ENCODE results near the gene TLE5. TPM values are rescaled to one million over a fixed set of nuclear protein-coding genes. Genes with fewer than 3 reads are reported as not detected.

TLE5 gene
- total RNA-seq, 2 experiments from 2014 or later = 722 to 793 TPM

DNA sequence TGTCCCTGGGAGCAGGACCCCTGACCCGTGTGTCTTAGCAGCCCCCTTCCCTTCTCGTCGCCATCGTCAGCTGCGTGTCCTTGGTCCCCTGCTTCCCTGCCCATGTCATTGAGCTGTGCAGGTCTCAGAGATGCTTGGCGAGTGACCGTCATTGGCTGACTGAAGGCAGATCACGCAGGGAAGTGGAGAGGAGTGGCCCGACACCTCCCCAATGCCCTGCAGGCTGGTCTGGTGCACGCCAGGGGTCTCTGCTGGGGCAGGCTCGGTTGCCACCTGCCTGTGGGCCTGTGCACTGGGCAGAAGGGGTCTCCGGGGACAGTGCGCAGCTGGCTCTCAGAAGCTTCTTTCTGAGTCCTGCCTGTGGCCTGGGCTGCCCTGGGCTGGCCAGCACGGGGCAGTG, 38.0 kb upstream of the TLE5 start:
- no peak overlapping the region for H3K4me3 ChIP-seq (ENCODE audit: low read length)
- H3K27me3 ChIP-seq (ENCODE audit: control insufficient read depth in 1 of 2, insufficient read depth in 2 of 2, low read length in 2 of 2) = peaks cover 3 to 32% of the 10 kb centered on the region in 2 experiments
- Mint-ChIP-seq H3K4me1 (ENCODE audit: low read depth) (peaks cover 36% of the 10 kb centered on the region), H3K27ac (no peak overlapping the region), H3K36me3 (ENCODE audit: low read depth) (no peaks in the 10 kb centered on the region), H3K9me3 (no peaks in the 10 kb centered on the region), H3K4me3 (no peak overlapping the region), H3K27me3 (peaks cover 18% of the 10 kb centered on the region)
- no peaks in the 10 kb centered on the region for H3K9me3 ChIP-seq (ENCODE audit: control insufficient read depth in 1 of 2, insufficient read depth in 1 of 2, low read length in 2 of 2)
- ChIA-PET CTCF (interaction anchor here (1.0 kb wide), 1 partner anchor 8 kb away, joined by 3 read pairs; no protein-coding TSS in a partner anchor), POLR2A (no interaction called here)
- H3K27ac ChIP-seq (ENCODE audit: low read depth in 1 of 2, low read length in 2 of 2) = no peak overlapping the region
- TF ChIP-seq, protein P1, sequence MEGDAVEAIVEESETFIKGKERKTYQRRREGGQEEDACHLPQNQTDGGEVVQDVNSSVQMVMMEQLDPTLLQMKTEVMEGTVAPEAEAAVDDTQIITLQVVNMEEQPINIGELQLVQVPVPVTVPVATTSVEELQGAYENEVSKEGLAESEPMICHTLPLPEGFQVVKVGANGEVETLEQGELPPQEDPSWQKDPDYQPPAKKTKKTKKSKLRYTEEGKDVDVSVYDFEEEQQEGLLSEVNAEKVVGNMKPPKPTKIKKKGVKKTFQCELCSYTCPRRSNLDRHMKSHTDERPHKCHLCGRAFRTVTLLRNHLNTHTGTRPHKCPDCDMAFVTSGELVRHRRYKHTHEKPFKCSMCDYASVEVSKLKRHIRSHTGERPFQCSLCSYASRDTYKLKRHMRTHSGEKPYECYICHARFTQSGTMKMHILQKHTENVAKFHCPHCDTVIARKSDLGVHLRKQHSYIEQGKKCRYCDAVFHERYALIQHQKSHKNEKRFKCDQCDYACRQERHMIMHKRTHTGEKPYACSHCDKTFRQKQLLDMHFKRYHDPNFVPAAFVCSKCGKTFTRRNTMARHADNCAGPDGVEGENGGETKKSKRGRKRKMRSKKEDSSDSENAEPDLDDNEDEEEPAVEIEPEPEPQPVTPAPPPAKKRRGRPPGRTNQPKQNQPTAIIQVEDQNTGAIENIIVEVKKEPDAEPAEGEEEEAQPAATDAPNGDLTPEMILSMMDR (IDR thresholded peaks at IDR 0.05) = no peak
- H3K36me3 ChIP-seq (ENCODE audit: insufficient read depth, low read length) = no peaks in the 10 kb centered on the region
- ATAC-seq (ENCODE audit: poor library complexity) = no peak
- intact Hi-C loops (cut with DNase I, micrococcal nuclease) = no loop called here
- no peak for DNase-seq
- peaks cover 51% of the 10 kb centered on the region for H3K4me1 ChIP-seq (ENCODE audit: insufficient read depth, low read length)

DNA sequence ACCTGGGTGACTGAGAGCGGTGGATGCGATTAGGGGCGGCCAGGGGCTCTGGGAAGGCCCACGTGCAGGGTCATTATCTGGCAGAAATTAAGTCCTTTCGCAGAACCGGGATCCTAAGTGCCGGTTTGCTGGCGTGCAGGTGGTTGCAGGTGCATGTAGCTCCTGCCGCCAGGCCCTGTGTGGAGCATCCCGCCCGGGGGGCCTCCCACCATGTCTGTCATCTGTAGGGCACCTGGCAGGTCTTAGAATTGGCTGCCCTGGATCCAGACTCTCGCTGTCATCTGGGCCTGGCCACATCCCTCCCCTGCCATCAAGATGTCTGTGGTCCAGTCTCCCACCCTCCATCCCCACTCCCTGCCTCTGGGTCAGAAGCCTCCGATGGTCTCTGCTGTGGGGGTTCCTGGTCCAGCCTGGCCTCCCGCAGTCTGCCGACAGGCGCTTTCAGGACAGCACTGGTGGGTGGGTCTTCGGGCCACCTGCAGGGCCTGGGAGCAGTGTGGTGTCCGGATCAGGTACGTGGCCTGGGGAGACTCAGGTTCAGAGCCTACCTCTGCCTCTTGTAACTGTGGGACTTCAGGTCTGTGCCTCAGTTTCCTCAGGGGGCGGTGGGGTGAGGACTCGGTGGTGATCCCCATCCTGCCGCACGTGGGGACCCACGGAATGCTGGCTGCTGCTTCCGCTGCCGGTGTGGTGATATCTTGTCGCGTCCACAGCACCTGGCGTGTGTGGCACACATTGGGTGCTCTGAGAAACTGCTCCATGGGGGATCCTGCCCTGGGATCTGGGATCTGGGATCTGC, 37.3 kb upstream of the TLE5 start:
- H3K36me3 Mint-ChIP-seq (ENCODE audit: low read depth) = no peaks in the 10 kb centered on the region
- peaks cover 40% of the 10 kb centered on the region for H3K4me1 Mint-ChIP-seq (ENCODE audit: low read depth)
- peaks cover 22% of the 10 kb centered on the region for H3K27me3 Mint-ChIP-seq
- DNase-seq (no peak), ATAC-seq (ENCODE audit: poor library complexity) (no peak)
- peak overlapping the region; percentile 48 for H3K27ac Mint-ChIP-seq
- TF ChIP-seq, protein P1 (IDR thresholded peaks at IDR 0.05) = no peak
- ChIA-PET POLR2A (no interaction called here), CTCF (interaction anchor here (2.3 kb wide), 1 partner anchor 23 kb away, joined by 6 read pairs; no protein-coding TSS in a partner anchor)
- H3K9me3 Mint-ChIP-seq = no peaks in the 10 kb centered on the region
- H3K4me3 Mint-ChIP-seq = peak overlapping the region; percentile 61
- Histone ChIP-seq H3K9me3 (ENCODE audit: control insufficient read depth in 1 of 2, insufficient read depth in 1 of 2, low read length in 2 of 2) (no peaks in the 10 kb centered on the region), H3K4me1 (ENCODE audit: insufficient read depth, low read length) (peaks cover 59% of the 10 kb centered on the region), H3K4me3 (ENCODE audit: low read length) (peak overlapping the region; percentile 30), H3K36me3 (ENCODE audit: insufficient read depth, low read length) (no peaks in the 10 kb centered on the region), H3K27ac (ENCODE audit: low read depth in 1 of 2, low read length in 2 of 2) (no peak overlapping the region), H3K27me3 (ENCODE audit: control insufficient read depth in 1 of 2, insufficient read depth in 2 of 2, low read length in 2 of 2) (peaks cover 3 to 32% of the 10 kb centered on the region in 2 experiments)
- intact Hi-C loops (cut with DNase I, micrococcal nuclease) = no loop called here

DNA sequence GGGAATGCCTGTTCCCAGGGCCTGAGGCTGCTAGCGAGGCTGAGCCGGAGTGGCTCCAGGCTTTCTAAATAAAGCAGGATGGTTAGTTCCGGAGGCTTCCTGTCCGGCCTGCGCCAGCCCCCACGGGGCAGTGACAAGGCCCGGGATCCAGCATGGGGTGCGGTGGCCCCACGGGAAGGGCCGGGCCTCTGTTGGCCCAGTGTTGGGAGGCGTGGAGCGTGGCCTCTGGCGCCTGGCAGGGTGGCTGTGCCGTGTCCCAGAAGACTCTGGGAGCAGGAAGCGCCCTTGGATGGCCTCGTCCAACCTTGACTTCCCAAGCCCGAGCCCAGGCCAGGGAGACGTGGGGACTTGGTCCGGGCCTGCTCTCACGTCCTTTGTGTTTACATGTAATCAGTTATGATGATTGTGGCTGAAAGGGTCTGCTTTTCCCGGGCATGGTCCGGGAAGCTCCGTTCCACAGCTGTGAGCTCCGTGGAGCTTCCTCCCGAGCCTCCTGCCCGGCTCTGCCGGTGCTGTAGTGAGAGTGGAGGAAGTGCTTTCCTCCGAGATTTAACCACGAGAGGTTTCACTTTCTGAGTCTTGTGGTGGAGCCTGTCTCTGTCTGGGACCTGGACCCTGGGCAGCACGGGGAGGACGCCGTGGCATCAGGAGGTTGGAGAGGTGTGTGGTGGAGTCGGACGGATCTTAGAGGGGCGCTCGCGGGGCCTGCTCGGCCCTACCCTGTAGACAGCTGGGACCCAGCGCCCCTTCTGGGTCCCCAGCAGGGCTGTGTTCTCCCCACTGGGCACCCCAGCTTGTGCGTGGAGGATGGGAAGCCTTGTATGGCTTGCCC, 36.4 kb upstream of the TLE5 start:
- H3K27ac ChIP-seq (ENCODE audit: low read depth in 1 of 2, low read length in 2 of 2) = no peak overlapping the region
- ChIA-PET CTCF (interaction anchor here (2.3 kb wide), 1 partner anchor 23 kb away, joined by 6 read pairs; no protein-coding TSS in a partner anchor), POLR2A (interaction anchor here (0.9 kb wide), 1 partner anchor 63 kb away, joined by 3 read pairs; no protein-coding TSS in a partner anchor)
- Mint-ChIP-seq H3K36me3 (ENCODE audit: low read depth) (no peaks in the 10 kb centered on the region), H3K4me3 (peak overlapping the region; percentile 61), H3K4me1 (ENCODE audit: low read depth) (peaks cover 33% of the 10 kb centered on the region), H3K27ac (peak overlapping the region; percentile 48), H3K9me3 (no peaks in the 10 kb centered on the region), H3K27me3 (peaks cover 18% of the 10 kb centered on the region)
- TF ChIP-seq, protein P1 (IDR thresholded peaks at IDR 0.05) = no peak
- intact Hi-C loops (cut with DNase I, micrococcal nuclease) = no loop called here
- peaks cover 51% of the 10 kb centered on the region for H3K4me1 ChIP-seq (ENCODE audit: insufficient read depth, low read length)
- peak overlapping the region; percentile 30 for H3K4me3 ChIP-seq (ENCODE audit: low read length)
- no peaks in the 10 kb centered on the region for H3K36me3 ChIP-seq (ENCODE audit: insufficient read depth, low read length)
- no peaks in the 10 kb centered on the region for H3K9me3 ChIP-seq (ENCODE audit: control insufficient read depth in 1 of 2, insufficient read depth in 1 of 2, low read length in 2 of 2)
- ATAC-seq (ENCODE audit: poor library complexity) = peak; percentile 12
- peaks cover 3 to 32% of the 10 kb centered on the region in 2 experiments for H3K27me3 ChIP-seq (ENCODE audit: control insufficient read depth in 1 of 2, insufficient read depth in 2 of 2, low read length in 2 of 2)
- DNase-seq = peak in 5 of 14 experiments; percentile 10 to 64 (median 54)
